GM18873 (cell line): Measurements from ENCODE around the gene CORO1A.
"Not testable (repeated sequence)": the region's sequence is repeated elsewhere in the genome, so short reads cannot be mapped to it uniquely, and the experiment has no call there.

Experiments
- ATAC-seq: cut with Tn5 transposase; IDR thresholded peaks from one replicate; pipeline ENCODE4 v1.9.1; 2021; ENCODE audit warnings: mild to moderate bottlenecking, moderate library complexity, moderate number of reproducible peaks; ENCODE audit not compliant: unreplicated experiment, low FRiP score

Gene CORO1A

GRCh38 chr16:30169416-30169815 lies 14.0 kb upstream of the CORO1A start:
- ATAC-seq = not testable (repeated sequence)

GRCh38 chr16:30170145-30170544 lies 13.3 kb upstream of the CORO1A start:
- ATAC-seq = not testable (repeated sequence)

- no peak for ATAC-seq
Observed at GRCh38 chr16:30173054-30173453, 10.3 kb upstream of the CORO1A start.

DNA sequence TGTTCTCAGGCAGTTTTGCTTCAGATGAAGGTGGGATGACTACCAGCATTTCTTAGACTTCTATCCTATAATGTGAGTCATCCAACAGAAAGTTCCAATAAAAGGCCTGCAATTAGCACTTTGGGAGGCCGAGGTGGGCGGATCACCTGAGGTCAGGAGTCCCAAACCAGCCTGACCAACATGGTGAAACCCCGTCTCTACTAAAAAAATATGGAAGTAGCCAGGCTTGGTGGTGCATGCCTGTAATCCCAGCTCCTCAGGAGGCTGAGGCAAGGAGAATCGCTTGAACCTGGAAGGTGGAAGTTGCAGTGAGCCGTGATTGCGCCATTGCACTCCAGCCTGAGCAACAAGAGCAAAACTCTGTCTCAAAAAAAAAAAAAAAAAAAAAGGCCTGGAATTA lies 6.5 kb upstream of the CORO1A start:
- ATAC-seq = not testable (repeated sequence)

DNA sequence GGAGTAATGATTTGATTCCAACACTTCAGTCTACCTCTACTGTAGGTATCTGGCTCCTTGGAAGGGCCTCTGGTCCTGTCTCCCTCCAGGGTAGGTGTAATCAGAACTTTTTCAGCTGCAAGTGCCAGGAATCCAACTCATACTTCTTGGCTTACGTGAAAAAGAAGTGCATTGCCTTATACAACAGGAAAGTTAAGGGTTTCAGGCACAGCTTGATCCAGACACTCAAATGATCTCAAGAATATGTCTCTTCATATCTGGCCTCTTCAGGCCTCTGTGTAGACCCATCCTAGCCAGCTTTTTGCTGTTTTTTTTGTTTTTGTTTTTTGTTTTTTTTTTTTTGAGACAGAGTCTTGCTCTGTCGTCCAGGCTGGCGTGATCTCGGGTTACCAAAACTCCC lies 4.2 kb upstream of the CORO1A start:
- no peak for ATAC-seq

DNA sequence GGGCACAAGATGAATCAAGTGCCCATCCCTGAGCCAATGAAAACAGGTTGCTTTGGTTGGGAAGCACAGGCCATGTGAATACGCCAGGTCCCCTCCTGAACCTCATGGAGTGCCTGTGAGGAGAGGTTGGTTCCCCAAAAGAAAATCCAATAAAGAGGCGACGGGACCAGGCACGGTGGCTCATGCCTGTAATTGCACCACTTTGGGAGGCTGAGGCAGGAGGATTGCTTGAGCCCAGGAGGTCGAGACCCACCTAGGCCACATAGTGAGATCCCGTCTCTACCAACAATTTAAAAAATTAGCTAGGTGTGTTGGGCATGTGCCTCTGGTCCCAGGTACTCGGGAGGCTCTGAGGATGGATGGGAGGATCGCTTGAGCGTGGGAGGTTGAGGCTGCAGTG lies 3.5 kb upstream of the CORO1A start:
- no peak for ATAC-seq

- ATAC-seq = no peak
Observed at GRCh38 chr16:30180741-30181140, 2.7 kb upstream of the CORO1A start.

DNA sequence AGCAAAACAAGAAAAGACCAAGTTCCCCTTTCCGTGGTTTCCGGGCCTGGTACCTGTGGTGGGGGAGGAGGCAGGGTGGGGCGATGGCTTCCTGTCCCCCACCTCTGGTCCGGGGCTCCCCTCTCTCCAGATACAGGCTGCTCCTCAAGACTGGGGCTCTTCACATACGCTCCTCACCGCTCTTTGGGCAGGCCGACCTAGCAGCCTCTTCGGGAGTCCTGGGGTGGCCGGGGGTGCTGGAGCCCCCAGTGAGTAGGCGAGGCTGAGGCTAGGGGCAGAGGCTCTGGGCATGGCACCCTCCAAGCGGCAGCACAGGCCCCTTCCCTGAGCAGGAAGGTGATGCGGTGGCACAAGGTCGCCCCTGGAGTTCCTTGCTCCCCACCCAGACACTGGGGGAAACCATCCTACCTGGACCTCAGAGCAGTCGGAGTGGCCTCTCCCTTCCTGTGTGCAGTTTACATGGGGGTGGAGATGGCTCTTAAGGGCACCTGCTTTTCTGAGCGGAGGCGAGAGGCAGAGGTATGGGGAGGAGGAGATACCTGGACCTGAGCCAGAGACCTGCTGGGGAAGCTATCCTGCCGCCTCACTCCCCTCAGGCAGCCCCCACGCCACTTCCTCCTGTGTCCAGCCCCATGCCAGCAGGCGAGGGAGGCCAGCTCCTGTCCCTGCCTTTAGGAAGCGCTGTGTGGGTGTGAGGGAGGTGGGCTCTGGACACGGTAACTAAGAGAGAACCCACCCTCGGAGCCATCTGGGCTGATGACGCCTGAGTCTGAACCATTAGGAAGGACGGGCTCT lies 891 bp downstream of the CORO1A start:
- ATAC-seq = no peak

DNA sequence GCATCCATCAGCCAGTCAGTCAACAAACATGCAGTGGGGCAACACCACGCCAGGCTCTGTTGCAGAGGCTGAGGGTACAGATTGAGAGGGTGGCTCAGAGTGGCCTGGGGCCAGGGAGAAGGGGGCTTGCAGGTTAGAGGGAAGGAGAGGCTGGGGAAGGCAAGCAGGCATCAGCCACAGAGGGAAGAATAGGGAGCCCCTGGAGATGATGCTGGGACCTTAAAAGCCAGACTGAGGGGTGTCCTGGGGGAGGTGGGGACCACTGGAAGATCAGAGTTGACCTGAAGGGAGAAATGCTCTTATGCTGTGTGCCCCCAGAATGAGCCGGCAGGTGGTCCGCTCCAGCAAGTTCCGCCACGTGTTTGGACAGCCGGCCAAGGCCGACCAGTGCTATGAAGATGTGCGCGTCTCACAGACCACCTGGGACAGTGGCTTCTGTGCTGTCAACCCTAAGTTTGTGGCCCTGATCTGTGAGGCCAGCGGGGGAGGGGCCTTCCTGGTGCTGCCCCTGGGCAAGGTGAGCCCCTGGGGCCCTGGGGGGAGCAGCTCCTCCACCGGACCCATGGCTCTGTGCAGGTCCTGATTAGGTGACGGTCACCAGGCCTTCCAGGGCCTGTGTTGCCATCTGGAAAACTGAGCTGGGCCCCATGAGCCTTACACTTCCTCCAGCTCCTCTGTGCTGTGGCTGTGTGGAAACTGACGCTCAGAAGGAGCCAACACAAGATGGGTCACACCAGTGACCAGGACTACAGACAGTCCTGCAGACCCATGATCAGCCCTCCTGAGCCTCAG lies 1.7 kb downstream of the CORO1A start:
- no peak for ATAC-seq

DNA sequence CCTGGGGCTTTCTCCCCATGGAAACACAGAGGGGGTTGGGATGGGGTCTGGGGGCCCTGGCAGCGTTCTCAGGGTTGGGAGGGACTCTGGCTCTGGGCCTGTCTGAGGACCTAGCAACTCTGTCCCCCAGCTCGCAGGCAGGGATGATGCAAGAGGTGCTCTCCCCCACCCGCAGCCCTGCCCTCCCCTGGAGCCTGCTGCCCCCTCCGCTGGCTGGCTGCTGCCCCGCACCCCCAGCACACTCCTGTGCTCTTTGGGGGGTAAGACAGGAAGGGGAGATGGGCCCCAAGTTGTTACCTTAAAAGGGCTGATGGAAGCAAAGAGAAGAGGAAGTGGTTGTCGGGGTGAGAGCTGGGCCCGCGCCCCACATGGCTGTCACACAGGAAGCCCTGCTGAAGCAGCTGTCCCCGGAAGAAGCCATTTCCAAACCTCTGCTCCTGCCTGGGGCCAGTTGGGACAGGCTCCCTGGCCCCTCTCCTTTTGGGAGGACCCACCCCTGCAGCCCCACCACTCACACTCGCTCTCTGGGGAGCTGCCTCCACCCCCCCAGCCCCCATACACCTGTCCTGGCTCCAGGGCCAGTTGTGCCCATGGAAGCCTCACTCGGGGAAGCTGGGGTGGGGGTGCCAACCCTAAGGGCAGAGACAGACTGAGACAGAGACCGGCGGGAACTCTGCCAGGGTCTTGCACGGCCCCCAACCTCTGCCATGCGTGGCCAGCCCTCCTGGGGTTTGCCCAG lies 2.5 kb downstream of the CORO1A start:
- no peak for ATAC-seq

- no peak for ATAC-seq
Observed at GRCh38 chr16:30186444-30186781, 3.0 kb downstream of the CORO1A start.

DNA sequence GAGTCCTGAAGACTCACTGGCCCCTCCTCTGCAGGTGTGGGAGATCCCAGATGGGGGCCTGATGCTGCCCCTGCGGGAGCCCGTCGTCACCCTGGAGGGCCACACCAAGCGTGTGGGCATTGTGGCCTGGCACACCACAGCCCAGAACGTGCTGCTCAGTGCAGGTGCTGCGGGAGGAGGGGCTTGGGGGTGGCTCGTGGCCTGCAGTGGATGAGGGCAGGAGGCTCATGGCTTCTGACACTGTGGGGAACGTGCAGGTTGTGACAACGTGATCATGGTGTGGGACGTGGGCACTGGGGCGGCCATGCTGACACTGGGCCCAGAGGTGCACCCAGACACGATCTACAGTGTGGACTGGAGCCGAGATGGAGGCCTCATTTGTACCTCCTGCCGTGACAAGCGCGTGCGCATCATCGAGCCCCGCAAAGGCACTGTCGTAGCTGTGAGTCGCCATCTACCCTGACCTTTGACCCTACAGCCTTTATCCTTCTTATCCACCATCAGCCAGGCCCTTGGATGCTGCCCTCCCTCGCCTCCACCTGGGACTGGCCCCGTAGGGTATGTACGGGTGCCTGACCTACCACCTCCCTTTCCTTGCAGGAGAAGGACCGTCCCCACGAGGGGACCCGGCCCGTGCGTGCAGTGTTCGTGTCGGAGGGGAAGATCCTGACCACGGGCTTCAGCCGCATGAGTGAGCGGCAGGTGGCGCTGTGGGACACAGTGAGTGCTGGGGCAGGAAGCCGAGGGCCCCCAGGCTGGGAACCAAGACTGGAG lies 3.6 kb downstream of the CORO1A start:
- no peak for ATAC-seq

DNA sequence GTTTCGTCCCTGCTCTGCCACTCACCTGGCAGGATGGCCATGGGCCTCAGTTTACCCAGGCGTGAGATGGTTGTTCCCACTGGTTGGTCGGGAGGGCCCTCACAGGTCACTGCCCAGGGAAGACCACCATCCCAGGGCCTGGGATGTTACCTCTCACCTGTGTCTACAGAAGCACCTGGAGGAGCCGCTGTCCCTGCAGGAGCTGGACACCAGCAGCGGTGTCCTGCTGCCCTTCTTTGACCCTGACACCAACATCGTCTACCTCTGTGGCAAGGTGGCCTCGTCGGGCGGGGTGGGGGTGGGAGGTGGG lies 4.1 kb downstream of the CORO1A start:
- ATAC-seq = no peak

GRCh38 chr16:30187971-30188561 lies 4.7 kb downstream of the CORO1A start:
- no peak for ATAC-seq

- not testable (repeated sequence) for ATAC-seq
Observed at GRCh38 chr16:30191158-30191557, 7.8 kb downstream of the CORO1A start.

DNA sequence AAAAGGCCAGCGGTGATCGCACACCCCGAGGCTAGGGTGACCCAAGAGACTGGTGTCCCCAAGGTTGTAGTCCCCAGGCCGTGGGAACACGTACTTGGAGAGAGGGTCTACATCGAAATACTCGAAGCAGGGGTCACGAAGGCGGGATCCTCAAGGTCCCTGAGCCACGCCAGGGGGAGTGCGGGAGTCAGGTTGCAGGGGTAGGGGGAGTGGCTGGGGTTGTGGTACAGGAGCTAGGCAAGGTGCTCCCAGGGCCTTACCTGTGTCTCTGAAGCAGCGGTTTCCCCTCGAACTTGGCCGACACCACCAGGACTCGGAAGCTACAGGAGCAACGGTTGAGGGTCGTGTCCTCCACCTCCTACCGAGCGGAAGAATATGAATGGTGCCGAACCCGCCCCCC lies 9.7 kb downstream of the CORO1A start:
- not testable (repeated sequence) for ATAC-seq

- peak; percentile 91 for ATAC-seq
Observed at GRCh38 chr16:30193615-30194014, 10.2 kb downstream of the CORO1A start, which contains the start of the genes BOLA2B and SLX1A. TSS of gene BOLA2B (minus strand) at chr16:30193666. CDS start at chr16:30193595, 71 bp downstream. TSS of gene SLX1A (plus strand) at chr16:30193875. CDS start at chr16:30194085, 210 bp downstream.

DNA sequence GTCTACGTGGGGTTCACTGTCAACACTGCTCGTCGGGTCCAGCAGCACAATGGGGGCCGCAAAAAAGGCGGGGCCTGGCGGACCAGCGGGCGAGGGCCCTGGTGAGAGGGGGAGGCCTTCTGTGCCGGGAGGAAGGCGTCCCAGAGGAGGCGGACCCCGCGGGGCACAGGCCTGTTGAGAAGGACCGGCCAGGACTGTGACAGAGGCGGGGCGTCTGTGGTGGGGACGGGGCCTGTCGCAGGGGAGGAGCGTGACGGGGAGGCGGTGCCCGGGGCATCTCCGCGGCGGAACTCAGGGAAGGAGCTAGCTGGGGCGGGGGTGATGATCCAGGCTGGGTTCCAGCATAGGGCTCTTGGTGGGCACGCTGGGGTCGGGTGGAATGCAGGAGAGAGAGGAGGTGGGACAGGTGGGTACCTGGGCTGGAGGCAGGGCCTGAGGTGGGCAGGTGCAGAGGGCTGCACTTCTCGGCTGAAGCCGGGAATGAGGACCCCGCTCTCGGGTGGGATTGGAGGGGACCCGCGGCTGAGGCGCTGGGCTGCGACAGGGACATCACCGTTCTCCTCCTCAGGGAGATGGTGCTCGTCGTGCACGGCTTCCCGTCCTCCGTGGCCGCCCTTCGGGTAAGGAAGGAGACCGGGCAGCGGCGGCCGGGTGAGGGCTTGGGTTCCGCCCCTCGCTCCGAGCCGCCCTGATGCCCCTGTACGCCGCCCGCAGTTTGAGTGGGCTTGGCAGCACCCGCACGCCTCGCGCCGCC lies 10.9 kb downstream of the CORO1A start:
- peak; percentile 29 for ATAC-seq

DNA sequence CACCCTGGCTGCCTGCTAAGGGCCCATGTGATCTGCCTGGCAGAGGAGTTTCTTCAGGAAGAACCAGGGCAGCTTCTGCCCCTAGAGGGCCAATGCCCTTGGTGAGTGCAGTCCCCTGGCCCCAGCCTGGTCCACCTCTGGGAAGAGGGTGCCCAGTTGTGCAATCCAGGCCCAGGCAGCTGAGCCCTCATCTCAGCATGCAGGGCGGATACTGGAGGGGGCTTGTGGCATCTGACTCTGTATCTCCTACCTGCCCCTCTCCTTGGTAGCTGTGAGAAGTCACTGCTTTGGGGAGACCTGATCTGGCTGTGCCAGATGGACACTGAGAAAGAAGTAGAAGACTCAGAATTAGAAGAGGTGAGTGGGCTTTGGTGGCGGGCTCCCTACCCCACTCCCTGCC lies 13.6 kb downstream of the CORO1A start:
- not testable (repeated sequence) for ATAC-seq
